ENCODE measurements around the gene LOC128125822.
A peak's percentile ranks its signal among the peaks of the same experiment; 100 is the strongest.

LOC128125822 gene

GRCh38 chr6:63600136-63600535 lies 27.9 kb downstream of the LOC128125822 start (continued):
- TF ChIP-seq ZNF488 (tag by site-specific recombination; IDR thresholded peaks at IDR 0.05), result no peak
- TF ChIP-seq ZFP69B (tag by site-specific recombination; IDR thresholded peaks at IDR 0.05), result no peak
- TF ChIP-seq ZNF341 (tag by site-specific recombination; IDR thresholded peaks at IDR 0.05; ENCODE audit: low read depth), result no peak

- TF ChIP-seq ZNF341 (tag by site-specific recombination; IDR thresholded peaks at IDR 0.05; ENCODE audit: low read depth), result no peak
- no peak for TF ChIP-seq ZNF18 (tag by site-specific recombination; IDR thresholded peaks at IDR 0.05)
- no peak for TF ChIP-seq ZNF776 (tag by site-specific recombination; IDR thresholded peaks at IDR 0.05; ENCODE audit: borderline replicate concordance)
- ChIA-PET POLR2A (no interaction called here), CTCF (interaction anchor here (0.6 to 3.8 kb wide), 2 partner anchors 11 to 194 kb away, joined by 3 to 42 read pairs; no protein-coding TSS in a partner anchor)
- Histone ChIP-seq H3K9me3 (ENCODE audit: control insufficient read depth, insufficient read depth, low read depth, low read length) (no peaks in the 10 kb centered on the region), H3K36me3 (ENCODE audit: control insufficient read depth in 2 of 2, insufficient read depth in 1 of 2, low read length in 2 of 2) (no peaks in the 10 kb centered on the region), H3K4me3 (ENCODE audit: low read depth, low read length) (no peak overlapping the region), H3K27ac (ENCODE audit: extremely low read depth, low read depth, low read length) (no peak overlapping the region), H3K4me1 (ENCODE audit: control insufficient read depth, insufficient read depth, low read length) (peaks cover 9% of the 10 kb centered on the region; the same call in 1 of the 2 replicates)
Observed at GRCh38 chr6:63609231-63609630, 37.0 kb downstream of the LOC128125822 start.

- TF ChIP-seq OSR2 (tag by site-specific recombination; IDR thresholded peaks at IDR 0.05) (peak; percentile 73), EGR2 (tag by site-specific recombination; IDR thresholded peaks at IDR 0.05; ENCODE audit: low read depth) (no peak)
- H3K4me1 ChIP-seq (ENCODE audit: control insufficient read depth, insufficient read depth, low read length), result peaks cover 9% of the 10 kb centered on the region; the same call in 1 of the 2 replicates
- H3K9me3 ChIP-seq (ENCODE audit: control insufficient read depth, insufficient read depth, low read depth, low read length), result no peaks in the 10 kb centered on the region
- CTCF ChIA-PET, result interaction anchor here (0.7 to 2.8 kb wide), 4 partner anchors 12 to 185 kb away, joined by 3 to 16 read pairs (median 4); no protein-coding TSS in a partner anchor
- H3K27ac ChIP-seq (ENCODE audit: extremely low read depth, low read depth, low read length), result no peak overlapping the region
- H3K4me3 ChIP-seq (ENCODE audit: low read depth, low read length), result no peak overlapping the region
- no peaks in the 10 kb centered on the region for H3K36me3 ChIP-seq (ENCODE audit: control insufficient read depth in 2 of 2, insufficient read depth in 1 of 2, low read length in 2 of 2)
- POLR2A ChIA-PET, result no interaction called here
Observed at GRCh38 chr6:63610944-63611343, 38.7 kb downstream of the LOC128125822 start.

- H3K4me3 ChIP-seq (ENCODE audit: low read depth, low read length), result no peak overlapping the region
- no peaks in the 10 kb centered on the region for H3K9me3 ChIP-seq (ENCODE audit: control insufficient read depth, insufficient read depth, low read depth, low read length)
- no peak overlapping the region for H3K27ac ChIP-seq (ENCODE audit: extremely low read depth, low read depth, low read length)
- ChIA-PET CTCF (interaction anchor here (0.7 to 2.8 kb wide), 4 partner anchors 11 to 259 kb away, joined by 3 to 16 read pairs (median 6); no protein-coding TSS in a partner anchor), POLR2A (no interaction called here)
- no peaks in the 10 kb centered on the region for H3K36me3 ChIP-seq (ENCODE audit: control insufficient read depth in 2 of 2, insufficient read depth in 1 of 2, low read length in 2 of 2)
- peaks cover 9% of the 10 kb centered on the region; the same call in 1 of the 2 replicates for H3K4me1 ChIP-seq (ENCODE audit: control insufficient read depth, insufficient read depth, low read length)
- TF ChIP-seq ZNF544 (tag by site-specific recombination; IDR thresholded peaks at IDR 0.05) (no peak), ZBTB17 (tag by site-specific recombination; IDR thresholded peaks at IDR 0.05) (no peak), ZNF121 (tag by site-specific recombination; IDR thresholded peaks at IDR 0.05) (no peak), ZNF202 (tag by site-specific recombination; IDR thresholded peaks at IDR 0.05; ENCODE audit: borderline replicate concordance) (no peak), ZNF433 (tag by site-specific recombination; IDR thresholded peaks at IDR 0.05; ENCODE audit: low read depth) (no peak), GFI1B (tag by site-specific recombination; IDR thresholded peaks at IDR 0.05) (no peak), ZNF24 (tag by site-specific recombination; IDR thresholded peaks at IDR 0.05) (no peak), ZNF518A (tag by site-specific recombination; conservative IDR thresholded peaks at IDR 0.05; ENCODE audit: low read depth) (no peak), MZF1 (tag by site-specific recombination; IDR thresholded peaks at IDR 0.05; ENCODE audit: borderline replicate concordance) (no peak), ZSCAN18 (tag by site-specific recombination; IDR thresholded peaks at IDR 0.05) (no peak), ZNF398 (tag by site-specific recombination; IDR thresholded peaks at IDR 0.05) (no peak), ZNF184 (tag by site-specific recombination; IDR thresholded peaks at IDR 0.05) (no peak)
Observed at GRCh38 chr6:63611560-63611959, 39.3 kb downstream of the LOC128125822 start.
